H1 (cell line): ENCODE measurements around the gene POLR1D. TPM values are rescaled to one million over a fixed set of nuclear protein-coding genes. Genes with fewer than 3 reads are reported as not detected.

Experiments used
- ATF2 ChIP-seq: IDR thresholded peaks from 2 replicates; pipeline ENCODE4 v1.6.1; 2012; ENCODE audit warnings: low read length, inconsistent platforms
- ATF3 ChIP-seq: IDR thresholded peaks from 2 replicates; pipeline ENCODE4 v1.6.1; 2011; ENCODE audit warnings: low read depth, mild to moderate bottlenecking, low read length; ENCODE audit not compliant: insufficient read depth
- CHD7 ChIP-seq: fragments of 300-600 bp; sonication (generic); IDR thresholded peaks from 2 replicates; pipeline ENCODE4 v1.7.1; 2012; ENCODE audit warnings: low read length, moderate library complexity, mild to moderate bottlenecking, inconsistent platforms; ENCODE audit not compliant: insufficient replicate concordance
- EZH2 ChIP-seq: fragments of 200-600 bp; sonication (generic); IDR thresholded peaks from 2 replicates; pipeline ENCODE4 v1.7.1; 2012; ENCODE audit warnings: low read depth, mild to moderate bottlenecking, moderate library complexity, low read length, inconsistent platforms; ENCODE audit not compliant: severe bottlenecking
- NRF1 ChIP-seq: IDR thresholded peaks from 2 replicates; pipeline ENCODE4 v1.6.1; 2011; ENCODE audit warnings: mild to moderate bottlenecking, low read depth, low read length, improper control_type of control experiment
- POU5F1 ChIP-seq: IDR thresholded peaks from 2 replicates; pipeline ENCODE4 v1.6.1; 2011; ENCODE audit warnings: low read depth, mild to moderate bottlenecking, low read length, moderate library complexity
- RBBP5 ChIP-seq: IDR thresholded peaks from 2 replicates; pipeline ENCODE4 v1.7.1; 2012; ENCODE audit warnings: low read depth, mild to moderate bottlenecking, inconsistent platforms, low read length, moderate library complexity, borderline replicate concordance
- SIRT6 ChIP-seq: IDR thresholded peaks from one replicate; pipeline ENCODE4 v1.7.1; 2012; ENCODE audit warnings: low read length, inconsistent platforms
- SUZ12 ChIP-seq: fragments of 200-600 bp; sonication (generic); IDR thresholded peaks from 2 replicates; pipeline ENCODE4 v1.6.1; 2012; ENCODE audit warnings: mild to moderate bottlenecking, inconsistent platforms, low read length, moderate library complexity, mixed read lengths
- polyA plus RNA-seq, 7 experiments: library from polyadenylated mRNA; depleted of rRNA in 3 of 7; stranded (reverse) in 5 of 7; unstranded in 2 of 7; fragments of >200 nt in 5 of 7; fragments of 200-250 nt in 2 of 7; gene quantifications; 1 replicate in 5 of 7; 2 replicates in 1 of 7; 4 replicates in 1 of 7; pipeline versions ENCODE4 v1.2.1 to v1.2.3, GENCODE V29; 2011 to 2013; ENCODE audit warnings: missing spikeins in 2 of 7, mixed read lengths in 2 of 7
- total RNA-seq: library from RNA; stranded (reverse); fragmentation: NEBNext Ultra II Directional; extraction: Animal tissue kit (Norgen Biotek cat#: 25700); gene quantifications from 2 replicates; pipeline ENCODE4 v1.2.1, GENCODE V29; 2021

The POLR1D gene
- total and polyA plus RNA-seq, 2 of the 8 experiments (the other 6 are each of a cell fraction or from before 2014, with no cell fraction given) = 226 to 232 TPM

- TF ChIP-seq CHD7 (no peak), SIRT6 (no peak), ATF3 (no peak), NRF1 (no peak), ATF2 (no peak), RBBP5 (no peak), SUZ12 (no peak), POU5F1 (no peak), EZH2 (no peak)
These were observed 32.4 kb downstream of the POLR1D start (continued) for GRCh38 chr13:27654059-27654458.
